Ovary (tissue), 9 donors: ENCODE measurements around the gene ATP7A. TPM values are rescaled to one million over a fixed set of nuclear protein-coding genes. Genes with fewer than 3 reads are reported as not detected.

Source experiments
- DNase-seq, 5 donors: peaks; one replicate each; pipeline ENCODE4 v3.0.0-alpha.2; 2019 to 2020
- H3K27ac ChIP-seq, 2 donors: fragments of 200-600 bp; one replicate each; pipeline versions ENCODE4 v1.5.1 to v1.8.0; 2019 to 2022
- H3K27me3 ChIP-seq: fragments of 200-600 bp; one replicate; pipeline ENCODE4 v1.8.0; 2022
- H3K36me3 ChIP-seq: fragments of 200-600 bp; sonication (generic); one replicate; pipeline ENCODE4 v1.5.1; 2019
- H3K4me1 ChIP-seq: one replicate; pipeline ENCODE4 v1.8.1; 2013; ENCODE audit warnings: mild to moderate bottlenecking, moderate library complexity; ENCODE audit not compliant: insufficient read depth
- H3K4me3 ChIP-seq: fragments of 200-600 bp; sonication (generic); one replicate; pipeline ENCODE4 v1.5.1; 2017
- H3K9me3 ChIP-seq, 2 donors: fragments of 200-600 bp in 1 of 2; sonication (generic) in 1 of 2; one replicate each; pipeline versions ENCODE4 v1.5.1 to v1.8.1; 2013 to 2019; ENCODE audit warnings: mild to moderate bottlenecking in 1 of 2, moderate library complexity in 1 of 2
- EP300 ChIP-seq: sonication (generic); formaldehyde crosslinking; IDR thresholded peaks from one replicate; pipeline ENCODE4 v1.6.1; 2017; ENCODE audit warnings: antibody characterized with exemption
- POLR2A ChIP-seq: fragments of 450-650 bp; IDR thresholded peaks from one replicate; pipeline ENCODE4 v1.6.1; 2017; ENCODE audit warnings: antibody characterized with exemption, mild to moderate bottlenecking, moderate library complexity
- whole genome bisulfite sequencing, 3 donors: extraction: QIAGEN DNeasy Blood & Tissue Kit in 1 of 3; methylation state at CpG; one replicate each; pipeline versions ENCODE4 v1.1.5 to v1.1.7; 2013 to 2017; 5-methylcytosine and 5-hydroxymethylcytosine counted together
- intact Hi-C, 4 donors: fragments of 100-400 bp; cut with DNase I; formaldehyde crosslinking; loops; one replicate each; pipeline versions ENCODE4 v1.11.0 to v1.15.1; 2022 to 2023
- polyA plus RNA-seq, 2 donors: library from polyadenylated mRNA; stranded (reverse); fragments of 200-250 nt in 1 of 2; fragments of 350-450 nt in 1 of 2; fragmentation: Illumina TruSeq in 1 of 2; extraction: RNeasy Lipid Tissue Mini Kit (QIAGEN cat#74804) in 1 of 2; gene quantifications; one replicate each; pipeline ENCODE4 v1.2.3, GENCODE V29; 2013 to 2014
- total RNA-seq, 7 donors: library from RNA; depleted of rRNA in 2 of 7; stranded (reverse); fragments of >200 nt in 2 of 7; fragmentation: NEBNext Ultra II Directional in 3 of 7; extraction: Animal tissue kit (Norgen Biotek cat#: 25700) in 3 of 7; gene quantifications; one replicate each; pipeline versions ENCODE4 v1.1.0 to v1.2.4, GENCODE V29; 2016 to 2023
- TF ChIP-seq, protein P1 (sequence below), 3 donors: fragments of 450-650 bp in 2 of 3; fragments of 200-600 bp in 1 of 3; IDR thresholded peaks; one replicate each; pipeline versions ENCODE4 v1.5.1 to v1.8.0; 2016 to 2022; ENCODE audit warnings: antibody characterized with exemption in 3 of 3, mild to moderate bottlenecking in 1 of 3
- donor health status: DM: no; HTN: no; CAD: no; lungs with moderate emphysema.
- donor health status: DM: no; HTN: no; CAD: no.
- donor health status: Bipolar disorder and iron deficiency.
- donor health status: DM: yes; HTN: yes; CAD: no.
- donor health status: DM: no; HTN: no; CAD: no.
- donor health status: DM: yes; HTN: yes; CAD: no.

ATP7A gene
- total and polyA plus RNA-seq, 9 donors: 2.3 to 11.2 (median 10.2) TPM

DNA sequence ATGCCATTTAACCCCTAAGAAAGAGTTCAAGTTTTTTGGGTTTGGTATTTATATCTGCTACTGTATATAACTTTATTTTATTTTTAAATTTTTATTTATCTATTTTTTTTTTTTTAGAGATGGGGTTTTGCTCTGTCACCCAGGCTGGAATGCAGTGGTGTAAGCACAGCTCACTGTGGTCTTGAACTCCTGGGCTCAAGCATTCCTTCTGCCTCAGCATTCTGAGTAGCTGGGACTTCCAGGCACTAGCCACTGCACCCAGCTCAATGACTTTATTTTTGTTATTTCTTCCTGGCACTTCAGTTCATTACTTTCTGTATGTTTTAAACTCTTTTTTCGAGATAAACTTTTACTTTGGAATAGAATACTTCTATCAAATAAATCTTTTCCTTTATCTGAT lies 101.4 kb downstream of the ATP7A start:
- Histone ChIP-seq H3K27ac (no peak overlapping the region), H3K4me3 (no peak overlapping the region), H3K27me3 (no peaks in the 10 kb centered on the region), H3K9me3 (no peaks in the 10 kb centered on the region), H3K36me3 (no peaks in the 10 kb centered on the region), H3K4me1 (no peaks in the 10 kb centered on the region)
- TF ChIP-seq POLR2A: no peak
- TF ChIP-seq, protein P1, sequence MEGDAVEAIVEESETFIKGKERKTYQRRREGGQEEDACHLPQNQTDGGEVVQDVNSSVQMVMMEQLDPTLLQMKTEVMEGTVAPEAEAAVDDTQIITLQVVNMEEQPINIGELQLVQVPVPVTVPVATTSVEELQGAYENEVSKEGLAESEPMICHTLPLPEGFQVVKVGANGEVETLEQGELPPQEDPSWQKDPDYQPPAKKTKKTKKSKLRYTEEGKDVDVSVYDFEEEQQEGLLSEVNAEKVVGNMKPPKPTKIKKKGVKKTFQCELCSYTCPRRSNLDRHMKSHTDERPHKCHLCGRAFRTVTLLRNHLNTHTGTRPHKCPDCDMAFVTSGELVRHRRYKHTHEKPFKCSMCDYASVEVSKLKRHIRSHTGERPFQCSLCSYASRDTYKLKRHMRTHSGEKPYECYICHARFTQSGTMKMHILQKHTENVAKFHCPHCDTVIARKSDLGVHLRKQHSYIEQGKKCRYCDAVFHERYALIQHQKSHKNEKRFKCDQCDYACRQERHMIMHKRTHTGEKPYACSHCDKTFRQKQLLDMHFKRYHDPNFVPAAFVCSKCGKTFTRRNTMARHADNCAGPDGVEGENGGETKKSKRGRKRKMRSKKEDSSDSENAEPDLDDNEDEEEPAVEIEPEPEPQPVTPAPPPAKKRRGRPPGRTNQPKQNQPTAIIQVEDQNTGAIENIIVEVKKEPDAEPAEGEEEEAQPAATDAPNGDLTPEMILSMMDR (IDR thresholded peaks at IDR 0.05): no peak
- TF ChIP-seq EP300: no peak
- intact Hi-C loops: no loop called here
- DNase-seq: no peak
- 69 to 76% (median 71%) methylated on average over 1 of the region's 1 CpG for WGBS, 3 donors

DNA sequence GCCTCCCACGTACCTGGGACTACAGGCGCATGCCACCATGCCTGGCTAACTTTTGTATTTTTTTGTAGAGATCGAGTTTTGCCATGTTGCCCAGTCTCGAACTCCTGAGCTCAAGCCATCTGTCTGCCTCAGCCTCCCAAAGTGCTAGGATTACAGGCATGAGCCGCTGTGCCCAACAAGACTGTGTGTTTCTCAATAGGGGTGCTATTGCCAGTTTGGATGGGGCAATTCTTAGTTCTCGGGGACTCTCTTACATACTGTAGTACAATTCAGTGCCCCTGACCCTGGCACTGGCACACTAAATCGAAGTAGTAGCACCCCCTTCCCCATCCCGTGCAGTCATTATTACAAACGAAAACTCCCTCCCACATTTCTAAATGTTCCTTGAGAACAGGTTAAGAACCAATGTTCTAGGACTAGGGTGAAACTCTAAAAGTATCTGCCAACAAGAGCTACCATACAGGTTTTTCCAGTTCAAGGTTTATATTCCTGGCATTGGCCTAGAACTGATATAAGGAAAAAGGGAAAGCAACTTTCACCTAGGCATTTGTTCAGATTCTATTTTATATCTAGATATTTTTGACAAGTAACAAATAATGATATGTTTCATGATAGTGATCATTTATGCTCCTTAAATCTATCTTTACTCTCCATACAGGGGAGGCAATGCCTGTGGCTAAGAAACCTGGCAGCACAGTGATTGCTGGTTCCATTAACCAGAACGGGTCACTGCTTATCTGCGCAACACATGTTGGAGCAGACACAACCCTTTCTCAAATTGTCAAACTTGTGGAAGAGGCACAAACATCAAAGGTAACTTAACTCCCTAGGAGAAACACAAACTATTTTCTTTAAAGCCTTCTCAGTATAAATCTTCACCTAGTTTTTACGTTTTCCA lies 109.3 kb downstream of the ATP7A start:
- no peak for TF ChIP-seq POLR2A
- TF ChIP-seq, protein P1 (IDR thresholded peaks at IDR 0.05): no peak
- TF ChIP-seq EP300: no peak
- H3K27ac ChIP-seq: no peak overlapping the region
- H3K4me1 ChIP-seq: no peaks in the 10 kb centered on the region
- DNase-seq: no peak
- WGBS, 3 donors: 62 to 73% (median 71%) methylated on average over 12 of the region's 12 CpGs
- no peak overlapping the region for H3K4me3 ChIP-seq
- no peaks in the 10 kb centered on the region for H3K36me3 ChIP-seq
- intact Hi-C loops: no loop called here
- no peaks in the 10 kb centered on the region for H3K27me3 ChIP-seq
- no peaks in the 10 kb centered on the region for H3K9me3 ChIP-seq

DNA sequence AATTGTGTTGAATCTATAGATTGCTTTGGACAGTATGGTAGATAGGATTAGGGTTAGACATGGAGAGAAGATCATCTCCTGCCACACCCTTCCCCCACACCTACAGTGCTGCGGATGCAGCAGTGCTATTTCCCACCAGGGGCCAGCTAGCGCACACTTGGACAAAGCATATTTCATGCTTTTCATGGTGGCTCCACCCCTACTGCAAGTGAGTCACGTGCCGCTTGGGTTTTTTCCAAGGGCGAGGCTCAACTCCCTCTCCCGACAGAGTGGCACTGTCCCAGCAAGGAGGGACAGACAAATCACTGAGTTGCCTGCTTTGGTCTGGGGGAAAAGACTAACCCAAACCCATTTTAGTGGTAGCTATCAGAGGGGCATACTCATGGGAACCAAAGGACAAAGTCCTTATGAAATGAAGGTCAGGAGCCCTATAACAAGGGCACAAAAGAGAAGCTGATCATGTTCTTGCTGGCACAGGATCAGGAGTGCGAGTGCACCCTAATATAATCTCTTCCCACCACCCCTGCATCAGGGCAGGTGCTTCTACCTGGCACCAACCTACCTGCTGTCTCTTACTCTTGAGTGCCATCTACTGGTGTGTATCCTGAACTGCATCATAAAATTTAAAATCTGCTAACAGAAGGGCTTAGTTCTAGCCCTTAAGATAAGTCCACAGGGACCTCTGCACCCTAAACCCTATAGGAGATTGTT lies 114.0 kb downstream of the ATP7A start:
- intact Hi-C loops: no loop called here
- no peak overlapping the region for H3K27ac ChIP-seq
- no peaks in the 10 kb centered on the region for H3K27me3 ChIP-seq
- H3K36me3 ChIP-seq: no peaks in the 10 kb centered on the region
- no peaks in the 10 kb centered on the region for H3K9me3 ChIP-seq
- no peaks in the 10 kb centered on the region for H3K4me1 ChIP-seq
- H3K4me3 ChIP-seq: no peak overlapping the region
- WGBS, 3 donors: 63 to 66% (median 63%) methylated on average over 7 of the region's 7 CpGs
- TF ChIP-seq EP300 (no peak), POLR2A (no peak)
- TF ChIP-seq, protein P1 (IDR thresholded peaks at IDR 0.05): no peak
- DNase-seq: no peak

- intact Hi-C loops: no loop called here
- 75 to 88% (median 80%) methylated on average over 3 of the region's 3 CpGs for WGBS, 3 donors
- Histone ChIP-seq H3K27ac (no peak overlapping the region), H3K4me1 (no peaks in the 10 kb centered on the region), H3K4me3 (no peak overlapping the region), H3K36me3 (no peaks in the 10 kb centered on the region), H3K9me3 (no peaks in the 10 kb centered on the region), H3K27me3 (no peaks in the 10 kb centered on the region)
- DNase-seq: no peak
- TF ChIP-seq, protein P1 (IDR thresholded peaks at IDR 0.05): no peak
- TF ChIP-seq EP300: no peak
- TF ChIP-seq POLR2A: no peak
These were observed 117.3 kb downstream of the ATP7A start for GRCh38 chrX:78027798-78028197.
